H9 (cell line): ENCODE measurements around the gene CLDN22. TPM values are rescaled to one million over a fixed set of nuclear protein-coding genes. Genes with fewer than 3 reads are reported as not detected.
A peak's percentile ranks its signal among the peaks of the same experiment; 100 is the strongest.

ENCODE experiments used
- DNase-seq: peaks from one replicate; pipeline ENCODE4 v3.0.0-alpha.2; 2017
- H2AFZ ChIP-seq: one replicate; pipeline ENCODE4 v1.6.1; 2013; ENCODE audit warnings: mild to moderate bottlenecking, low read length, control low read depth, moderate library complexity
- H2AK5ac ChIP-seq: 2 replicates; pipeline ENCODE4 v1.6.1; 2013; ENCODE audit warnings: low read length, control low read depth, mixed read lengths; ENCODE audit not compliant: insufficient read length
- H2BK120ac ChIP-seq: one replicate; pipeline ENCODE4 v1.6.1; 2013; ENCODE audit warnings: low read depth, mild to moderate bottlenecking, low read length, control low read depth, inconsistent platforms; ENCODE audit not compliant: poor library complexity, severe bottlenecking
- H2BK12ac ChIP-seq: 2 replicates; pipeline ENCODE4 v1.6.1; 2013; ENCODE audit warnings: low read length, control low read depth, mixed read lengths, low read depth; ENCODE audit not compliant: insufficient read length
- H2BK15ac ChIP-seq: 2 replicates; pipeline ENCODE4 v1.6.1; 2013; ENCODE audit warnings: low read depth, low read length, control low read depth
- H2BK20ac ChIP-seq: one replicate; pipeline ENCODE4 v1.6.1; 2013; ENCODE audit warnings: low read depth, mild to moderate bottlenecking, low read length, control low read depth, inconsistent platforms; ENCODE audit not compliant: poor library complexity, severe bottlenecking
- H2BK5ac ChIP-seq: 2 replicates; pipeline ENCODE4 v1.6.1; 2013; ENCODE audit warnings: low read length, control low read depth, mixed read lengths; ENCODE audit not compliant: insufficient read length
- H3K14ac ChIP-seq: 2 replicates; pipeline ENCODE4 v1.6.1; 2013; ENCODE audit warnings: low read length, control low read depth; ENCODE audit not compliant: insufficient read depth
- H3K18ac ChIP-seq: 2 replicates; pipeline ENCODE4 v1.6.1; 2013; ENCODE audit warnings: low read depth, mild to moderate bottlenecking, mixed read lengths, low read length, control low read depth; ENCODE audit not compliant: insufficient read length
- H3K23ac ChIP-seq: 2 replicates; pipeline ENCODE4 v1.6.1; 2013; ENCODE audit warnings: low read length, control low read depth, mixed read lengths, low read depth; ENCODE audit not compliant: insufficient read length
- H3K23me2 ChIP-seq: 2 replicates; pipeline ENCODE4 v1.6.1; 2013; ENCODE audit warnings: low read depth, mild to moderate bottlenecking, mixed read lengths, low read length, control low read depth; ENCODE audit not compliant: insufficient read length, poor library complexity, severe bottlenecking
- H3K27ac ChIP-seq: 2 replicates; pipeline ENCODE4 v1.5.1; 2013; ENCODE audit warnings: low read length, control low read depth, mixed read lengths, low read depth; ENCODE audit not compliant: insufficient read length
- H3K27me3 ChIP-seq: 2 replicates; pipeline ENCODE4 v1.6.1; 2013; ENCODE audit warnings: low read length, control low read depth, inconsistent platforms; ENCODE audit not compliant: insufficient read depth
- H3K4ac ChIP-seq: 2 replicates; pipeline ENCODE4 v1.6.1; 2013; ENCODE audit warnings: low read depth, mild to moderate bottlenecking, control low read depth, inconsistent platforms, low read length, moderate library complexity
- H3K4me1 ChIP-seq: 2 replicates; pipeline ENCODE4 v1.6.1; 2013; ENCODE audit warnings: low read length, control low read depth, inconsistent platforms; ENCODE audit not compliant: insufficient read depth
- H3K4me2 ChIP-seq: 2 replicates; pipeline ENCODE4 v1.6.1; 2013; ENCODE audit warnings: low read length, control low read depth, mixed read lengths; ENCODE audit not compliant: insufficient read length, insufficient read depth
- H3K56ac ChIP-seq: 2 replicates; pipeline ENCODE4 v1.6.1; 2013; ENCODE audit warnings: low read depth, mild to moderate bottlenecking, mixed read lengths, low read length, control low read depth; ENCODE audit not compliant: insufficient read length
- H3K79me1 ChIP-seq: 2 replicates; pipeline ENCODE4 v1.6.1; 2013; ENCODE audit warnings: low read depth, mild to moderate bottlenecking, moderate library complexity, low read length, control low read depth, inconsistent platforms; ENCODE audit not compliant: insufficient read depth, poor library complexity, severe bottlenecking
- H3K79me2 ChIP-seq: 2 replicates; pipeline ENCODE4 v1.6.1; 2013; ENCODE audit warnings: low read length, control low read depth, inconsistent platforms; ENCODE audit not compliant: insufficient read depth
- H3K9ac ChIP-seq: 2 replicates; pipeline ENCODE4 v1.6.1; 2013; ENCODE audit warnings: low read length, control low read depth, mixed read lengths; ENCODE audit not compliant: insufficient read length; ENCODE audit errors: extremely low read depth
- H3K9me3 ChIP-seq: one replicate; pipeline ENCODE4 v1.6.1; 2013; ENCODE audit warnings: low read depth, low read length, inconsistent platforms; ENCODE audit not compliant: control insufficient read depth
- H3T11ph ChIP-seq: one replicate; pipeline ENCODE4 v1.6.1; 2013; ENCODE audit warnings: mild to moderate bottlenecking, low read length, control low read depth, inconsistent platforms
- H4K20me1 ChIP-seq: one replicate; pipeline ENCODE4 v1.6.1; 2013; ENCODE audit not compliant: control insufficient read depth, insufficient read length, insufficient read depth
- H4K5ac ChIP-seq: 2 replicates; pipeline ENCODE4 v1.6.1; 2013; ENCODE audit warnings: low read depth, mild to moderate bottlenecking, mixed read lengths, low read length, control low read depth; ENCODE audit not compliant: insufficient read length
- H4K8ac ChIP-seq: replicated peaks from 2 replicates; pipeline ENCODE4 v1.6.1; 2013; ENCODE audit warnings: low read length, control low read depth, mixed read lengths, low read depth; ENCODE audit not compliant: insufficient read length
- H4K91ac ChIP-seq: 2 replicates; pipeline ENCODE4 v1.6.1; 2013; ENCODE audit warnings: low read depth, mild to moderate bottlenecking, moderate library complexity, mixed read lengths, low read length, control low read depth; ENCODE audit not compliant: insufficient read length
- H3K27ac Mint-ChIP-seq, 3 experiments: 2 replicates in 2 of 3; 3 replicates in 1 of 3; pipeline ENCODE4 v1.8.0; 2020 to 2021; ENCODE audit warnings: mixed read lengths in 3 of 3, mild to moderate bottlenecking in 1 of 3, moderate library complexity in 1 of 3
- H3K27me3 Mint-ChIP-seq: 2 replicates; pipeline ENCODE4 v1.8.0; 2021; ENCODE audit warnings: low read depth, mild to moderate bottlenecking, moderate library complexity, mixed read lengths
- H3K36me3 Mint-ChIP-seq, 3 experiments: 2 replicates in 2 of 3; 3 replicates in 1 of 3; pipeline ENCODE4 v1.8.0; 2020 to 2021; ENCODE audit warnings: low read depth in 3 of 3, mixed read lengths in 3 of 3; ENCODE audit not compliant: insufficient read depth in 1 of 3
- H3K4me1 Mint-ChIP-seq, 2 experiments: 2 replicates each; pipeline ENCODE4 v1.8.0; 2020; ENCODE audit warnings: mixed read lengths in 2 of 2
- H3K4me3 Mint-ChIP-seq, 2 experiments: 2 replicates in 1 of 2; 3 replicates in 1 of 2; pipeline ENCODE4 v1.8.0; 2020 to 2021; ENCODE audit warnings: mild to moderate bottlenecking in 2 of 2, mixed read lengths in 2 of 2, moderate library complexity in 1 of 2
- H3K9me3 Mint-ChIP-seq, 2 experiments: 2 replicates in 1 of 2; 3 replicates in 1 of 2; pipeline ENCODE4 v1.8.0; 2020; ENCODE audit warnings: mild to moderate bottlenecking in 2 of 2, mixed read lengths in 2 of 2, moderate library complexity in 1 of 2
- WGBS: extraction: QIAGEN DNeasy Blood & Tissue Kit; methylation state at CpG from one replicate; pipeline ENCODE4 v1.1.7; 2013; ENCODE audit warnings: missing lambda C conversion rate, low lambda C conversion rate, mixed read lengths; ENCODE audit not compliant: insufficient read length; ENCODE audit errors: extremely low coverage; 5-methylcytosine and 5-hydroxymethylcytosine counted together
- total RNA-seq: library from RNA; stranded (reverse); gene quantifications from 2 replicates; pipeline ENCODE4 v1.2.1, GENCODE V29; 2021
- TF ChIP-seq, protein P1 (sequence below): fragments of 200-600 bp; sonication (generic); conservative IDR thresholded peaks from 3 replicates; pipeline ENCODE4 v1.8.0; 2021; ENCODE audit warnings: antibody characterized with exemption, mild to moderate bottlenecking

The CLDN22 gene
- total RNA-seq, 1 experiment from 2014 or later, result not detected

DNA sequence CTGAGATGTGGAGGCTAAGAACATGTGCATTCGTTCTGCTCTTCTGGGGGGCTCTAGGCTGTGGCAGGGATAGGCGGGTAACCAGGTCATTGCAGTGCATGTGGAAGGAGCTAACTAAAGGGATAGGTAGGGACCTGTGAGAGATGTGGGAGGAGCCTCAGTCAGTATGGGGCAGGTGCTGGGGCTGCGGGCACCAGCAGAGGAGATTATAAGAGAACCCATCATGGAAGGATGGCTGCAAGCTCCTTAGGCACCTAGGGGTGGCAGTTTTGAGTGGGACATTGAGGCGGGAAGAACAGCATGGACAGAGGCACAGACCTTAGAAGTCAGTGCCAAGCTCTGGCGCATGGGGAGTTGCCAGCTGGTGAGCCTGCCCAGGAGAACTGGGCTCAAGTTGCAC, 7.2 kb downstream of the CLDN22 start:
- H3K23me2 ChIP-seq, result no peaks in the 10 kb centered on the region
- H3K18ac ChIP-seq, result no peak overlapping the region
- H4K5ac ChIP-seq, result no peak overlapping the region
- H3K4me1 Mint-ChIP-seq, result no peaks in the 10 kb centered on the region
- H3K27ac Mint-ChIP-seq, result peak overlapping the region in 1 of 3 experiments; percentile 71; a peak in 4 of 7 replicates
- H4K8ac ChIP-seq, result no peak overlapping the region
- no peak overlapping the region for H2BK20ac ChIP-seq
- peaks cover 20 to 69% (median 53%) of the 10 kb centered on the region in 3 experiments for H3K36me3 Mint-ChIP-seq
- no peak for DNase-seq
- H3K27me3 Mint-ChIP-seq, result no peaks in the 10 kb centered on the region
- H3T11ph ChIP-seq, result no peak overlapping the region
- no peak overlapping the region for H2BK5ac ChIP-seq
- no peaks in the 10 kb centered on the region for H3K79me1 ChIP-seq
- no peak overlapping the region for H2BK120ac ChIP-seq
- no peak overlapping the region for H3K4me3 Mint-ChIP-seq
- H3K56ac ChIP-seq, result no peak overlapping the region
- no CpG with 5 or more reads among the region's 5 CpGs for WGBS
- TF ChIP-seq, protein P1, sequence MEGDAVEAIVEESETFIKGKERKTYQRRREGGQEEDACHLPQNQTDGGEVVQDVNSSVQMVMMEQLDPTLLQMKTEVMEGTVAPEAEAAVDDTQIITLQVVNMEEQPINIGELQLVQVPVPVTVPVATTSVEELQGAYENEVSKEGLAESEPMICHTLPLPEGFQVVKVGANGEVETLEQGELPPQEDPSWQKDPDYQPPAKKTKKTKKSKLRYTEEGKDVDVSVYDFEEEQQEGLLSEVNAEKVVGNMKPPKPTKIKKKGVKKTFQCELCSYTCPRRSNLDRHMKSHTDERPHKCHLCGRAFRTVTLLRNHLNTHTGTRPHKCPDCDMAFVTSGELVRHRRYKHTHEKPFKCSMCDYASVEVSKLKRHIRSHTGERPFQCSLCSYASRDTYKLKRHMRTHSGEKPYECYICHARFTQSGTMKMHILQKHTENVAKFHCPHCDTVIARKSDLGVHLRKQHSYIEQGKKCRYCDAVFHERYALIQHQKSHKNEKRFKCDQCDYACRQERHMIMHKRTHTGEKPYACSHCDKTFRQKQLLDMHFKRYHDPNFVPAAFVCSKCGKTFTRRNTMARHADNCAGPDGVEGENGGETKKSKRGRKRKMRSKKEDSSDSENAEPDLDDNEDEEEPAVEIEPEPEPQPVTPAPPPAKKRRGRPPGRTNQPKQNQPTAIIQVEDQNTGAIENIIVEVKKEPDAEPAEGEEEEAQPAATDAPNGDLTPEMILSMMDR, result no peak
- H3K4me2 ChIP-seq, result no peak overlapping the region
- no peak overlapping the region for H3K14ac ChIP-seq
- no peak overlapping the region for H2AK5ac ChIP-seq
- no peak overlapping the region for H3K9ac ChIP-seq
- H3K27ac ChIP-seq, result no peak overlapping the region
- H4K20me1 ChIP-seq, result no peaks in the 10 kb centered on the region
- no peaks in the 10 kb centered on the region for H3K79me2 ChIP-seq
- no peaks in the 10 kb centered on the region for H3K27me3 ChIP-seq
- H3K9me3 Mint-ChIP-seq, result no peaks in the 10 kb centered on the region
- H3K4me1 ChIP-seq, result no peaks in the 10 kb centered on the region
- H2BK15ac ChIP-seq, result no peak overlapping the region
- H3K4ac ChIP-seq, result no peak overlapping the region
- H2BK12ac ChIP-seq, result no peak overlapping the region
- no peak overlapping the region for H3K23ac ChIP-seq
- no peaks in the 10 kb centered on the region for H3K9me3 ChIP-seq
- no peak overlapping the region for H2AFZ ChIP-seq
- H4K91ac ChIP-seq, result no peak overlapping the region
